ENCODE data around the gene CNNM1.

The CNNM1 gene

DNA sequence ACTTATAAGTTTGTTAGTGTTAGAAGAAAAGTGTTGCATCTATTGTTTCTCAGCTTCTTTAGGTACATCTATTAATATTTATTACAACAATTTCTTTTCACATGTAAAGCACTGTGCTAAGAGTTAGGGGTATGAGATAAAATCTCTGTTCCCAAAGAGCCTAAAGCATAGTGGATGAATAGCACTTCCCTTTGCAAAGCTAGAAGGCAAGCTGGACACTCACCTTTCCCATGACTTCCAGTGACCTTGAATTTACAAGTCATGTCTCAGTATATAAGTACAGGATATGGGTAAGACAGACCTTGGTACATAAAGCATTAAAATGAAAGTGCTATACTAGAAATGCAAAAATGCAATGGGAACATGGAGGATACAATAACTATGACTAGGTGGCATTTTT, 8.7 kb downstream of the CNNM1 start:
- DNase-seq (ENCODE audit: low read depth), result no peak

DNA sequence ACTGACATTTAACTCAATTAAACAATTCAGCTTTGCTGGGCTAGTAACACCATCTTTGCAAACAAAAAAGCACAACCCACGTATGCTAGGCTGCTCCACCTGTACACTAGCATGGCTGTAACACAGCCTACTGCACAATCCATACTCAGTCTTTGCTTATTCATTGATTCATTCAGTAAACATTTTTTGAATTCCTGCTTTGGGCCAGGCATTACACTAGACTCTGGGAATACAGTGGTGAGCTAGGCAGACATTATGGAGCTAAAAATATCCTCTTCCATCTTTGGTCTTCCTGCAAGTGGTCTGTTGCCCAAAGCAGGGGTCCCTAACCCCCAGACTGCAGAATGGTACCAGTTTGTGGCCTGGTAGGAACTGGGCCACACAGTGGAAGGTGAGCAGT, 9.9 kb downstream of the CNNM1 start:
- peak; percentile 33 for DNase-seq (ENCODE audit: low read depth)

DNA sequence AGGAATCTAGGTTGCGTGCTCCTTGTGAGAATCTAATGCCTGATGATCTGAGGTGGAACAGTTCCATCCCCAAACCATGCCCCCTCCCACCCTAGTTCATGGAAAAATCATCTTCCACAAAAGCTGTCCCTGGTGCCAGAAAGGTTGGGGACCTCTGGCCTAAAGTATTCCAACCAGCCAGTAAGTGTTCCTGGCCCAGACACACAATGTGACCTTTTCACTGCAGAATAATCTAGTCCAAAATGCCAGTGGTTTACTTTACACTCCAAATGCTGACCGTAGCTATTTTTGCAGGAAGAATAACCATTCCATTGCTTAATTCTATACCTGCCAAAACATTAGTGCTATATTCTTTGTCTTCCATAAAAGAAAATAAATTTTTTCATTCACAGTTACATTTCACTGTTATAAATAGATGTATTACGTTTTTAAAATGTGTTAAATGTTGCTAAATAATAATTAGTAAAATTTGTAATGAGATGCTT, 10.4 kb downstream of the CNNM1 start:
- DNase-seq (ENCODE audit: low read depth), result no peak

GRCh38 chr10:99340650-99341049, 11.5 kb downstream of the CNNM1 start:
- DNase-seq (ENCODE audit: low read depth), result no peak

DNA sequence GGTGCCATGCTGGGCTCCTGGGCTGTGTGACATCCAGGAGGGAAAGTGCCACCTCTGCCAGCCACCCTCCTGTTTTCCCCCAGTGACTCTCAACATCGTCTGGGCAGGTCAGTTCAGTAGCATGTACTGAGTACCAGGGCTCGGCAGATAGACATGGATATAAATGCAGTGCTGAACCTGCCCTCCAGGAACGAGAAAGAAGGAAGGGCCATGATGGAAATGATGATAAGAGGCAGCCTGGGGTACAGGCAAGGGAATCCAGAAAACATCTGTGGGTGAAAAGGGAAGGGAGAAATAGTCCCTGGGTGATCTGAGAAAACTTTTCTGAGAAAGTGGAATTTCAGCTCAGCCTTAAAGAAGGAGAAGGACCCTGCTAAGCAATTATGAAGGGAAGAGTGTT, 12.1 kb downstream of the CNNM1 start:
- no peak for DNase-seq (ENCODE audit: low read depth)

DNA sequence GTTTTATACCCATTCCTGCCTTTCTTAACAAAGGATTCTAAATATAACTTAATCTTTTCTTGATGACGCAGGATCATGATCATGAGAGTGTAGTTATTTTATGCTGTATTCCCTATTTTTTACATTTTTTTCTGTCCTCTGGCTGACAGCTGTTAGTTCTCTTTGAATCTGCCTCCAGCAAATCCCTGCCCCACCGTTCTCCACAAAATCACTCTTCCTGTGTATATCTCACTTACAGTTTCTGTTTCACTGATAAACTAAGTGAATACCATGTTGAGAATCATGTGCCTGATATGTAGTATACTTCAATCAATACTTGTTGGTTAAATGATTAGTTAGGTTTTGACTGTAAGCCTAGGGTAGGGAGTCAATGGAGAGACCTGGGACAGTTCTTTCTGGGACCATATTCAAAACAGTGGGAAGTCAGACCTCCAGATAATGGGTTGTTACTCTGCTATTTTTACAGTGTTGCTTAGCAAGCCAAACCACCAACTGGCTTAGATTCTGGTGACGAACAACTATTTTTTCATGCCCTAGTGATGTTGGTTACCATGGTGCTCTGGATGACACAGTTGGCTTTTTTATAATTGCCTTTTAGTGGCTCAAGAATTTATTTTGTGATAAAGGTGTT, 12.8 kb downstream of the CNNM1 start:
- no peak for DNase-seq (ENCODE audit: low read depth)

DNA sequence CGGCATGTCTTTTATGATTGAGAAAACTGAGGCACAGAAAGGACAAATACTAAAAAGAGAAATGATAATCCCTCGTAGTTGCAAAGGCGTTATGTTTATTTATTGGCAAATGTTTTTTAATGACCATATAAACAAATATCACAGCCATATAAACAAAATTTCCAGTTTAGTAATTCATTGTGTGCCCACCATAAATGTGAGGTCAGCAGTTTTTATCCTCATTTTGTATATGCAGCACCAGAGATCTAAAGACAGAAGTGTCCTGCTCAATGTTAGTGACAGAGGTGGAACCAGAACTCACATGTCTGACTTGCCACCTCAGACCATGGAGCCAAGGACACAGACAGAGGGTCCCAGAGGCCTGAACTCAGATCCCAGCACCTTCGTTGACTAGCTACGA, 14.1 kb downstream of the CNNM1 start:
- no peak for DNase-seq (ENCODE audit: low read depth)

- no peak for DNase-seq (ENCODE audit: low read depth)
These were observed 15.6 kb downstream of the CNNM1 start for GRCh38 chr10:99344715-99345114.

DNA sequence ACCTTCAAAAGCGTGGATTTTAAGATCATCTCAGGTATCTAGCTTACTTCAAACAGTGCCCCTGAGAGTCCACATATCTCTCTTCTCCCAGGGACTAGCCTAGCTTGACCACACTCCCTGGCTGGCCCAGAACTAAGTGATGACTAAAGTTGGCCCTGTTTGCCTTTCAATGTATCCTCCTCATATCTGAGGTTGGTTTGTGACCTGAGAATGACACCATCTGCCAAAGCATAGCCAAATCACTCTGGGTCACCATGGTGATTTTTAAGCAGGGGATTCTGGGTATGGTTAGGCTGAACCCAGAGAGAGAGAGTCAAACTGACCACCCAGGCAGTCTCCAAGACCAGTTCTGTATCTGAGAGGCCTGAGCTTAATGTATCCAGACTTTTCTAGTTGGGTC, 16.2 kb downstream of the CNNM1 start:
- peak; percentile 41 for DNase-seq (ENCODE audit: low read depth)

GRCh38 chr10:99346247-99346646, 17.1 kb downstream of the CNNM1 start:
- DNase-seq (ENCODE audit: low read depth), result peak; percentile 35

- no peak for DNase-seq (ENCODE audit: low read depth)
These were observed 18.5 kb downstream of the CNNM1 start for GRCh38 chr10:99347672-99348071.

- no peak for DNase-seq (ENCODE audit: low read depth)
These were observed 24.0 kb downstream of the CNNM1 start for GRCh38 chr10:99353182-99353581.

DNA sequence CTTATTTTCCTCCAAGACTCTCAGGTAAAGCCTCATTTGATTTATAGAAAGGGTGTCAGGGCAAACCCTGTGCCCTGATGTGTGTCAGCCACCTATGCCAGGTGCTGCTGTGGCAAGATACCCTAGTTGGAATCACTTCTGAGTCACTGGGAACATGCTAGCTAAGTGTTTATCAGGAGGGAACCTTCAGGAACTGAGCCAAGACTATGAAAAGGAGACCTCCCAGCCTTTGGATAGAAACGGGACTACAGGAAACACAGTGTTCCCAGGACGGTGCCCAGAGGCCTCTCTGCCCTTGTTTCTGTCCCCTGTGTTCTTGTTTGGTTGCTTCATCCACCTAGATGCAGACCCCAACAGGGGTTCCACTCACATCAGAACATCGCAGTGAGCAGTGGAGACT, 28.5 kb downstream of the CNNM1 start:
- DNase-seq (ENCODE audit: low read depth), result no peak

- no peak for DNase-seq (ENCODE audit: low read depth)
These were observed 28.9 kb downstream of the CNNM1 start for GRCh38 chr10:99358101-99358500.

DNA sequence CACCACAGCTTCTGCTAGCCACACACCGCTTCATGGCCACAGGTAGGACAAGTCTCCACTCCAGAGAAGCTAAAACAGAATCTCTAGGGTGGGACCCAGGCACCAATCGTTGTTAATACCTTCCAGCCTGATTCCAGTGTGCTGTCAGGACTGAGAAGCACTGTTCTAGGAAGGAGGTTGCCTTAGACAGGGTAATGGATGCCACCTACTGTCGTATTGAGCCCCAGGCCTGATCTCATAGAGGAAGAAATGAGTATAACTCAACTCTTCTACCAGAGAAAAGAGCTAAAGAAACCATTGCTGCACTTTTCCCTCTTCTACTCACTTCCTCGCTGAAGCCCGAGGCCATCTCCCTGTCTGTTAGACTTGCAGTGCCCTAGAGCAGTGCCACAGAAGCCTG, 31.8 kb downstream of the CNNM1 start:
- no peak for DNase-seq (ENCODE audit: low read depth)

DNA sequence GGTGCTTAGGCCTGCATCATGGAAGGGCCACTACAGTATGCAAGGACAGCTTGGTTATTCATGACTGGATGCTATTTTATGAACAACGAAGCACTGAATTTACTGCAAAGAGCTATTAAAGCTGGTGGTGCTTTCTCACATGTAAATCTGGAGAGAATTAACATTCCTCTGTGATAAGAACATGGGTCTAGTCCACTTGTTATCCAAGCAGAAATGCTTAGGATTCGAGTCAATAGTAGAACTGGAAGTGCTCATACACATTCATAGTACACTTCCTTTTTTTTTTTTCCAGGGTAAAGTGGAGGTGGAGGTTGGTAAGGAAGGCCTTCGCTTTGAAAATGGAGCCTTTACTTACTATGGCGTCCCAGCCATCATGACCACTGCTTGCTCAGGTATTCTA, 35.0 kb downstream of the CNNM1 start:
- DNase-seq (ENCODE audit: low read depth), result no peak

GRCh38 chr10:99365311-99365710, 36.2 kb downstream of the CNNM1 start:
- DNase-seq (ENCODE audit: low read depth), result no peak

DNA sequence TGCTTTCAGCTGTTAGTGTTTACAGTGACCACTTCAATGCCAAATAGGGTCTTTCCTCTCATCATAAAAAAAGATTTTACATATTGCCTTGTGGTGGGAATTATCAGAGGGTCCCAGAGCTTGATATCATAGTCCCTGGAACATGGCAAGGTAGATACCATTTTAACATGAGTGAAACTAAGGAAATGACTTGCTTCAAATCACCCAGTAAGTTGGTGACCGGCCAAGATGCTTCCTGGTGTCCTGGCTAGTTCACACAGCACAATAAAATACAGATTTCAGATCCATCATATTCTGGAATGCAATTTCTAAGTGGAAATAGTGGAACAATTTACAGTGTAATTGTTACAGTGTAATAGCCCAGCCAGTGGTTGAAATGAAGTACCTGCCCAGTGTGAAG, 36.6 kb downstream of the CNNM1 start:
- no peak for DNase-seq (ENCODE audit: low read depth)

DNA sequence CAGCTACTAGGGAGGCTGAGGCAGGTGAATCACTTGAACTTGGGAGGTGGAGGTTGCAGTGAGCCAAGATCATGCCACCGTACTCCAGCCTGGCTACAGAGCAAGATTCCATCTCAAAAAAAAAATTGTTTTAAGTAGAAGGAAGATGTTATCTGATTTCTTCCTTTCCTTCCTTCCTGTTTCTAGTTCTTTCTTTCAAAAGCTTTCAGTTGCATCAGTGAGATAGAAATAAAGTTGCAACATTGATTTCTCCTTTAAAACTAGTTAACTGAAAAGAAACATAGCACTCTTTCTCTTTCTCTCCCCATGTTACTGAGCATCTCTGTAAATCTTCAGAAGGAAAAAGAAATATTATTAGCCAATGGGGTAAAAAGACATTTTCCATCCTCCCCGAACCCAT, 37.5 kb downstream of the CNNM1 start:
- no peak for DNase-seq (ENCODE audit: low read depth)

DNA sequence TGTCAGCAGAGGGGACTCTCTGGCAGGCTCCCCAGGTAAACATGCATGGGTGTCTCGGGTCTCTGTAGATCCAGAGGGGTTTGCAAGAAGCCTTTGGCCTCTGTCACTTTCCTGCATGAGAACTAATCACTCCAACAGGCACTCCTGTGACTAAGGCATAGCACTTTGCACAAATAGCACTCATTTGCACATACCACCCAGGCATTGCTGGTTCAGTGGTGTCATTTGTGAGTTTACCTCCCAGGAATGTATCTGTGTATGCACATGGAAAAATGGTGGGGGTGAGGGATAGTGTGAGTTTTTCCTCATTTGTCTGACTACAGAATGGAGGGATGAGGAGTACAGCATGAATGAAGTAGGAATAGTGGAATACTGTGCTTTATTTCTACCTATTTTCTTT, 39.5 kb downstream of the CNNM1 start:
- DNase-seq (ENCODE audit: low read depth), result no peak

DNA sequence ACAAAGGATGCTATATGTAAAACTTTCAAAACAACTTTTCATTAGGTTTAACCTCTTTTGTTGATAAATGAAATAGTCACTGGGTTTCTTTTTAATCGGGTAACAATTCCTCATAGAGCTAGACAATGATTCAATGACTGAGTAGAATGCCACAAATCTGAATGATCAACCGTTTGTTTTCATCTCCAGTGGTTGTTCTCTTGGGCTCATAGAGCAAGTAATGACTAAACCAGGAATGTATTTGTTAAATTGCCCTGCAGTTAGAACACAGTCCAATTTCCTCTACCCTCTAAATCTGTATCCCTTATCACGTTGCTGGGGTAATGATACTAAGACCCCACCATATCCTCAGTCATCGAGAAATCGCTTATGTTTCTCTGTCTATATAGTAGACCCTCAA, 40.0 kb downstream of the CNNM1 start:
- DNase-seq (ENCODE audit: low read depth), result peak; percentile 46

DNA sequence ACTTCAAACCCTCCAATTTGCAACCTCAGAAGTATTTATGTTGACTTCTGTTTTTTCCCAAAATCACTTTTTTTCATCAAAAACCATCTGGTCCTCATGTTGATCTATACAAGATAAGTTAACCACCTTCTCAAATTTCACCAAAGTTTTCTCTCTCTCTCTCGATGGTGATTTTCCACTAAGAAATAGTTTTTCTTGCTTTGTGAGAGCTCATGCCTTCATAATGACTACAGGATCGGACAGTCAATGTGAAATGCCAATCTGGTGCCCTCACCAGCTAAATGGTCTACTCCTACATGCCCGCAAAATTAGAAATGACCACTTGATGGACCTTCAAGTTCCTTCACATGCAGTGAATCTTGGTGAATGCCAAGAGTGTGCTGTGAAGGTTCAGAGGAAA, 40.4 kb downstream of the CNNM1 start:
- peak; percentile 79 for DNase-seq (ENCODE audit: low read depth)

GRCh38 chr10:99370993-99371392, 41.8 kb downstream of the CNNM1 start:
- DNase-seq (ENCODE audit: low read depth), result no peak

DNA sequence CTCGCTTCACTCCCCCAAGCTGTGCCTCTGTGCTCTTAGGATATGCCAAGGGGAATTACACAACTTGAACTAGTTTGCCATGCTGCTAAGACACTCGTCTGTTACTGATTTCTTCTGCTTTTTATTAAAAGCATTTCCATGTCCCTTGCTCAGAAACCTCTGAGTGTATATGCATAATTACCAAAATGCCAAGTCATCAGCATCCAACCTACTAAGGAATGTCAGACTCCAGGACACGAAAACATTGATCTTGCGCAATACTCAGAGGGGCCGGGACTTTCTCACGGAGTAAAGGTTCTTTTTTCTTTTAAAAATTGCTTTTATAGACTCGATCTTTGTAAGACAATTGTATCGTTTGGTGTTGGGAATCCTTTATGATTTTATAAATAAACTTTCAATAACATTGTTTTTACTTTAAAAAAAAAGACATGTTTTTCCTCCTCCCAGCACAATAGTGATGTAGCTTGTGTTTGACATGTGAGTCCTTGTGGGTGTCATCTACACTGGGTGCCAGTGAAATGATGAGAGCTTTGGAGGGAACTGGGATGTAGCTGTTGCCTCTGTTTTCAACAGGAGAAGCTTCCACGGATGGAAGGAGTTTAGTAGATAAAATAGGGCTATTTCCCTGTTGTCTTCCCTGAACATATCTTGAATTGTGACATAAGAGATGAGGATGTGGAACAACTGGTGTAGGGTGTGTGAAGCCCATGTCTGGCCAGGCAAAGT, 43.6 kb downstream of the CNNM1 start:
- no peak for DNase-seq (ENCODE audit: low read depth)

Measured in HS-27A (cell line).